ENCODE data around the gene CENPP.

DNA sequence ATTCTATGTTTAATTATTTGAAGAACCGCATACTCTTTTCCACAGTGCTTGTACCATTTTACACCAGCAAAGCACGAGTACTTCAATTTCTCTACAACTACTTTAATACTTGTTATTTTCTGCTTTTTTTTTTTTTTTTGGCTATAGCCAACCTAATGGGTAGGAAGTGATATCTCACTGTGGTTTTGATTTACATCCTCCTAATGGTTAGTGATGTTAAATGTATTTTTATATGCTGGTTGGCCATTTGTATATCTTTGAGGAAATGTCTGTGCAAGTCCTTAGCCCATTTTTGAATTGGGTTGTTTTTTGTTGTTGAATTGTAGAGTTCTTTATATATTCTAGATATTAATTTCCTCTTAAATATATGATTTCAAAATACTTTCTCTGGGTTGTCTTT lies 56.0 kb downstream of the CENPP start:
- TF ChIP-seq EZH2 (IDR thresholded peaks at IDR 0.05; ENCODE audit: borderline replicate concordance, low read length) = no peak
- TF ChIP-seq, protein P1, sequence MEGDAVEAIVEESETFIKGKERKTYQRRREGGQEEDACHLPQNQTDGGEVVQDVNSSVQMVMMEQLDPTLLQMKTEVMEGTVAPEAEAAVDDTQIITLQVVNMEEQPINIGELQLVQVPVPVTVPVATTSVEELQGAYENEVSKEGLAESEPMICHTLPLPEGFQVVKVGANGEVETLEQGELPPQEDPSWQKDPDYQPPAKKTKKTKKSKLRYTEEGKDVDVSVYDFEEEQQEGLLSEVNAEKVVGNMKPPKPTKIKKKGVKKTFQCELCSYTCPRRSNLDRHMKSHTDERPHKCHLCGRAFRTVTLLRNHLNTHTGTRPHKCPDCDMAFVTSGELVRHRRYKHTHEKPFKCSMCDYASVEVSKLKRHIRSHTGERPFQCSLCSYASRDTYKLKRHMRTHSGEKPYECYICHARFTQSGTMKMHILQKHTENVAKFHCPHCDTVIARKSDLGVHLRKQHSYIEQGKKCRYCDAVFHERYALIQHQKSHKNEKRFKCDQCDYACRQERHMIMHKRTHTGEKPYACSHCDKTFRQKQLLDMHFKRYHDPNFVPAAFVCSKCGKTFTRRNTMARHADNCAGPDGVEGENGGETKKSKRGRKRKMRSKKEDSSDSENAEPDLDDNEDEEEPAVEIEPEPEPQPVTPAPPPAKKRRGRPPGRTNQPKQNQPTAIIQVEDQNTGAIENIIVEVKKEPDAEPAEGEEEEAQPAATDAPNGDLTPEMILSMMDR (conservative IDR thresholded peaks at IDR 0.05 in 1 of 2, IDR thresholded peaks at IDR 0.05 in 1 of 2; ENCODE audit: extremely low read depth in 1 of 2, insufficient read depth in 1 of 2, low read depth in 1 of 2, low read length in 2 of 2) = no peak
